HepG2 (cell line): ENCODE data around the gene NELFB. TPM values are rescaled to one million over a fixed set of nuclear protein-coding genes. Genes with fewer than 3 reads are reported as not detected.

Experiments
- ESRRA ChIP-seq: sonication (generic); formaldehyde crosslinking; IDR thresholded peaks from 2 replicates; pipeline ENCODE4 v1.5.1; 2020; ENCODE audit warnings: mild to moderate bottlenecking, low read depth, missing genetic modification reagents
- FLYWCH1 ChIP-seq: sonication (generic); formaldehyde crosslinking; IDR thresholded peaks from 2 replicates; pipeline ENCODE4 v1.8.1; 2023; ENCODE audit warnings: mild to moderate bottlenecking, missing genetic modification reagents
- RXRA ChIP-seq: sonication (generic); formaldehyde crosslinking; IDR thresholded peaks from 2 replicates; pipeline ENCODE4 v1.5.1; 2020; ENCODE audit warnings: missing genetic modification reagents
- ZC3H4 ChIP-seq: sonication (generic); formaldehyde crosslinking; IDR thresholded peaks from 2 replicates; pipeline ENCODE4 v1.4.0; 2020; ENCODE audit warnings: missing genetic modification reagents, borderline replicate concordance
- ZNF251 ChIP-seq: sonication (generic); formaldehyde crosslinking; IDR thresholded peaks from 2 replicates; pipeline ENCODE4 v1.9.0; 2021; ENCODE audit warnings: mild to moderate bottlenecking, missing genetic modification reagents
- ZNF570 ChIP-seq: sonication (generic); formaldehyde crosslinking; IDR thresholded peaks from 2 replicates; pipeline ENCODE4 v1.4.0; 2020; ENCODE audit warnings: mild to moderate bottlenecking, missing genetic modification reagents, borderline replicate concordance
- polyA plus RNA-seq, 8 experiments: library from polyadenylated mRNA; depleted of rRNA in 3 of 8; stranded (reverse) in 7 of 8; unstranded in 1 of 8; fragments of >200 nt; fragmentation: Illumina TruSeq in 4 of 8; extraction: Trizol in 4 of 8; gene quantifications; 2 replicates each; pipeline versions ENCODE4 v1.2.1 to v1.2.3, GENCODE V29; 2011 to 2016; ENCODE audit warnings: low read depth in 4 of 8, missing spikeins in 1 of 8, mixed read lengths in 1 of 8; ENCODE audit not compliant: insufficient read depth in 1 of 8
- total RNA-seq, 5 experiments: library from RNA; depleted of rRNA; stranded (reverse); fragments of >200 nt; fragmentation: Illumina TruSeq; extraction: Trizol; gene quantifications; 2 replicates each; pipeline ENCODE4 v1.2.3, GENCODE V29; 2016; ENCODE audit warnings: low read depth in 1 of 5
- TF ChIP-seq, protein P1 (sequence below): sonication (generic); formaldehyde crosslinking; IDR thresholded peaks from 2 replicates; pipeline ENCODE4 v1.5.0; 2020; ENCODE audit warnings: mild to moderate bottlenecking, missing genetic modification reagents, borderline replicate concordance
- TF ChIP-seq, protein P2 (sequence below): sonication (generic); formaldehyde crosslinking; IDR thresholded peaks from 2 replicates; pipeline ENCODE4 v1.5.0; 2020; ENCODE audit warnings: missing genetic modification reagents
- TF ChIP-seq, protein P3 (sequence below): sonication (generic); formaldehyde crosslinking; IDR thresholded peaks from 2 replicates; pipeline ENCODE4 v1.4.0; 2020; ENCODE audit warnings: missing genetic modification reagents
- TF ChIP-seq, protein P4 (sequence below): sonication (generic); formaldehyde crosslinking; IDR thresholded peaks from 2 replicates; pipeline ENCODE4 v1.4.0; 2020; ENCODE audit warnings: missing genetic modification reagents

Gene NELFB
- total and polyA plus RNA-seq, 2 of the 13 experiments (the other 11 are each of a cell fraction or from before 2014, with no cell fraction given) = 26.5 to 45.8 TPM

DNA sequence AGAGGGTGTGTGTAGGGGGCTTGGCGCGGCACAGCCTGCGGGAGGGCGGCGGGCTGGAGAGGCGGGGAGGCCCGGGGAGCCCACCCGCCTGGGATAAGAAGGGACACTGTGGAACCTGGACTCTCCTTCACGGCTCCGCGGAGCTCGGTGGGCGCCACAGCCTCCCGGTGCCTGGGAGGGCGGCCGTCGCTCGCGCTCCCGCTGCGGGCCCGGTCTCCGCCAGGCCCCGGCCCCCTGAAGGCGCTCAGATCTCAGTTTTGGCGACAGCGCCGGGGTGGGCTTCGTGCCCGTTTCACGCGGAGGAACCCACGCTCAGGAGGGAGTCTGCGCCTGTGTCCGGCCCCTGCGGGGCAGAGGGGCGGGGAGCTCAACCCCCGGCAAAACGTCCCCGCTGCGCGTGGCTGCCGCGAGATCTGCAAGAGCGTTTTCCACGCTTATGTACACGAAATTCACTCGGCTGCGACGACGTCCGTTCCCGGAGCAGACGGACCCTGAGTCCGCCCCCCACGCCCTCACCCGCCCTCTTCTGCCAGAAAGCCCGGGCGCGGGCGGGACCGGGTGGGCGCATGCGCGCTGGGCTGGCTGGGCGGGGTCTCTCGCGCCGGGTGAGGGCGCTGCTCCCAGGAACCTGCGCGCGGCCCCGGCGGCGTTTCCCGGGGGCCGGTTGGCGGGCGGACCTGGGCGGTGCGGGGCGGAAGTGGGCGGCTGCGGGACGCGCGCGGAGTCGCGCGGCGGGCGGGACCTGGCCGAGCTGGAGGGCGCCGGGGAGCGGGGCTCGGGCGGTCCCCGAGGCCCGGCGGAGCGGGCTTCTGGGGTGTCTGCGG is at the start of gene NELFB (continued):
- TF ChIP-seq, protein P1, sequence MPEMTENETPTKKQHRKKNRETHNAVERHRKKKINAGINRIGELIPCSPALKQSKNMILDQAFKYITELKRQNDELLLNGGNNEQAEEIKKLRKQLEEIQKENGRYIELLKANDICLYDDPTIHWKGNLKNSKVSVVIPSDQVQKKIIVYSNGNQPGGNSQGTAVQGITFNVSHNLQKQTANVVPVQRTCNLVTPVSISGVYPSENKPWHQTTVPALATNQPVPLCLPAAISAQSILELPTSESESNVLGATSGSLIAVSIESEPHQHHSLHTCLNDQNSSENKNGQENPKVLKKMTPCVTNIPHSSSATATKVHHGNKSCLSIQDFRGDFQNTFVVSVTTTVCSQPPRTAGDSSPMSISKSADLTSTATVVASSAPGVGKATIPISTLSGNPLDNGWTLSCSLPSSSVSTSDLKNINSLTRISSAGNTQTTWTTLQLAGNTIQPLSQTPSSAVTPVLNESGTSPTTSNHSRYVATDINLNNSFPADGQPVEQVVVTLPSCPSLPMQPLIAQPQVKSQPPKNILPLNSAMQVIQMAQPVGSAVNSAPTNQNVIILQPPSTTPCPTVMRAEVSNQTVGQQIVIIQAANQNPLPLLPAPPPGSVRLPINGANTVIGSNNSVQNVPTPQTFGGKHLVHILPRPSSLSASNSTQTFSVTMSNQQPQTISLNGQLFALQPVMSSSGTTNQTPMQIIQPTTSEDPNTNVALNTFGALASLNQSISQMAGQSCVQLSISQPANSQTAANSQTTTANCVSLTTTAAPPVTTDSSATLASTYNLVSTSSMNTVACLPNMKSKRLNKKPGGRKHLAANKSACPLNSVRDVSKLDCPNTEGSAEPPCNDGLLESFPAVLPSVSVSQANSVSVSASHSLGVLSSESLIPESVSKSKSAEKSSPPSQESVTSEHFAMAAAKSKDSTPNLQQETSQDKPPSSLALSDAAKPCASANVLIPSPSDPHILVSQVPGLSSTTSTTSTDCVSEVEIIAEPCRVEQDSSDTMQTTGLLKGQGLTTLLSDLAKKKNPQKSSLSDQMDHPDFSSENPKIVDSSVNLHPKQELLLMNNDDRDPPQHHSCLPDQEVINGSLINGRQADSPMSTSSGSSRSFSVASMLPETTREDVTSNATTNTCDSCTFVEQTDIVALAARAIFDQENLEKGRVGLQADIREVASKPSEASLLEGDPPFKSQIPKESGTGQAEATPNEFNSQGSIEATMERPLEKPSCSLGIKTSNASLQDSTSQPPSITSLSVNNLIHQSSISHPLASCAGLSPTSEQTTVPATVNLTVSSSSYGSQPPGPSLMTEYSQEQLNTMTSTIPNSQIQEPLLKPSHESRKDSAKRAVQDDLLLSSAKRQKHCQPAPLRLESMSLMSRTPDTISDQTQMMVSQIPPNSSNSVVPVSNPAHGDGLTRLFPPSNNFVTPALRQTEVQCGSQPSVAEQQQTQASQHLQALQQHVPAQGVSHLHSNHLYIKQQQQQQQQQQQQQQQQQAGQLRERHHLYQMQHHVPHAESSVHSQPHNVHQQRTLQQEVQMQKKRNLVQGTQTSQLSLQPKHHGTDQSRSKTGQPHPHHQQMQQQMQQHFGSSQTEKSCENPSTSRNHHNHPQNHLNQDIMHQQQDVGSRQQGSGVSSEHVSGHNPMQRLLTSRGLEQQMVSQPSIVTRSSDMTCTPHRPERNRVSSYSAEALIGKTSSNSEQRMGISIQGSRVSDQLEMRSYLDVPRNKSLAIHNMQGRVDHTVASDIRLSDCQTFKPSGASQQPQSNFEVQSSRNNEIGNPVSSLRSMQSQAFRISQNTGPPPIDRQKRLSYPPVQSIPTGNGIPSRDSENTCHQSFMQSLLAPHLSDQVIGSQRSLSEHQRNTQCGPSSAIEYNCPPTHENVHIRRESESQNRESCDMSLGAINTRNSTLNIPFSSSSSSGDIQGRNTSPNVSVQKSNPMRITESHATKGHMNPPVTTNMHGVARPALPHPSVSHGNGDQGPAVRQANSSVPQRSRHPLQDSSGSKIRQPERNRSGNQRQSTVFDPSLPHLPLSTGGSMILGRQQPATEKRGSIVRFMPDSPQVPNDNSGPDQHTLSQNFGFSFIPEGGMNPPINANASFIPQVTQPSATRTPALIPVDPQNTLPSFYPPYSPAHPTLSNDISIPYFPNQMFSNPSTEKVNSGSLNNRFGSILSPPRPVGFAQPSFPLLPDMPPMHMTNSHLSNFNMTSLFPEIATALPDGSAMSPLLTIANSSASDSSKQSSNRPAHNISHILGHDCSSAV (CRISPR knock-in tag) = no peak
- no peak for TF ChIP-seq ZNF251
- TF ChIP-seq FLYWCH1 (CRISPR knock-in tag) = no peak
- TF ChIP-seq, protein P2, sequence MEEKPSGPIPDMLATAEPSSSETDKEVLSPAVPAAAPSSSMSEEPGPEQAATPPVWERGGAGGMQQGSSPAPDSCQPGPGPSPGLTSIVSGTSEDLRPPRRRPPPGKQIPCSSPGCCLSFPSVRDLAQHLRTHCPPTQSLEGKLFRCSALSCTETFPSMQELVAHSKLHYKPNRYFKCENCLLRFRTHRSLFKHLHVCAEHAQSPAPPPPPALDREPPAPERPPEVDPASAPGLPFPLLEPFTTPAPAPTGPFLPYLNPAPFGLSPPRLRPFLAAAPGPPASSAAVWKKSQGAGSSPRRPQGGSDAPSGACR = no peak
- TF ChIP-seq RXRA = peak; percentile 11; the same call in 1 of the 2 replicates
- TF ChIP-seq ESRRA (CRISPR knock-in tag) = peak; percentile 61; the same call in 1 of the 2 replicates
- TF ChIP-seq, protein P3, sequence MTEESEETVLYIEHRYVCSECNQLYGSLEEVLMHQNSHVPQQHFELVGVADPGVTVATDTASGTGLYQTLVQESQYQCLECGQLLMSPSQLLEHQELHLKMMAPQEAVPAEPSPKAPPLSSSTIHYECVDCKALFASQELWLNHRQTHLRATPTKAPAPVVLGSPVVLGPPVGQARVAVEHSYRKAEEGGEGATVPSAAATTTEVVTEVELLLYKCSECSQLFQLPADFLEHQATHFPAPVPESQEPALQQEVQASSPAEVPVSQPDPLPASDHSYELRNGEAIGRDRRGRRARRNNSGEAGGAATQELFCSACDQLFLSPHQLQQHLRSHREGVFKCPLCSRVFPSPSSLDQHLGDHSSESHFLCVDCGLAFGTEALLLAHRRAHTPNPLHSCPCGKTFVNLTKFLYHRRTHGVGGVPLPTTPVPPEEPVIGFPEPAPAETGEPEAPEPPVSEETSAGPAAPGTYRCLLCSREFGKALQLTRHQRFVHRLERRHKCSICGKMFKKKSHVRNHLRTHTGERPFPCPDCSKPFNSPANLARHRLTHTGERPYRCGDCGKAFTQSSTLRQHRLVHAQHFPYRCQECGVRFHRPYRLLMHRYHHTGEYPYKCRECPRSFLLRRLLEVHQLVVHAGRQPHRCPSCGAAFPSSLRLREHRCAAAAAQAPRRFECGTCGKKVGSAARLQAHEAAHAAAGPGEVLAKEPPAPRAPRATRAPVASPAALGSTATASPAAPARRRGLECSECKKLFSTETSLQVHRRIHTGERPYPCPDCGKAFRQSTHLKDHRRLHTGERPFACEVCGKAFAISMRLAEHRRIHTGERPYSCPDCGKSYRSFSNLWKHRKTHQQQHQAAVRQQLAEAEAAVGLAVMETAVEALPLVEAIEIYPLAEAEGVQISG (CRISPR knock-in tag) = peak; percentile 94
- TF ChIP-seq, protein P4, sequence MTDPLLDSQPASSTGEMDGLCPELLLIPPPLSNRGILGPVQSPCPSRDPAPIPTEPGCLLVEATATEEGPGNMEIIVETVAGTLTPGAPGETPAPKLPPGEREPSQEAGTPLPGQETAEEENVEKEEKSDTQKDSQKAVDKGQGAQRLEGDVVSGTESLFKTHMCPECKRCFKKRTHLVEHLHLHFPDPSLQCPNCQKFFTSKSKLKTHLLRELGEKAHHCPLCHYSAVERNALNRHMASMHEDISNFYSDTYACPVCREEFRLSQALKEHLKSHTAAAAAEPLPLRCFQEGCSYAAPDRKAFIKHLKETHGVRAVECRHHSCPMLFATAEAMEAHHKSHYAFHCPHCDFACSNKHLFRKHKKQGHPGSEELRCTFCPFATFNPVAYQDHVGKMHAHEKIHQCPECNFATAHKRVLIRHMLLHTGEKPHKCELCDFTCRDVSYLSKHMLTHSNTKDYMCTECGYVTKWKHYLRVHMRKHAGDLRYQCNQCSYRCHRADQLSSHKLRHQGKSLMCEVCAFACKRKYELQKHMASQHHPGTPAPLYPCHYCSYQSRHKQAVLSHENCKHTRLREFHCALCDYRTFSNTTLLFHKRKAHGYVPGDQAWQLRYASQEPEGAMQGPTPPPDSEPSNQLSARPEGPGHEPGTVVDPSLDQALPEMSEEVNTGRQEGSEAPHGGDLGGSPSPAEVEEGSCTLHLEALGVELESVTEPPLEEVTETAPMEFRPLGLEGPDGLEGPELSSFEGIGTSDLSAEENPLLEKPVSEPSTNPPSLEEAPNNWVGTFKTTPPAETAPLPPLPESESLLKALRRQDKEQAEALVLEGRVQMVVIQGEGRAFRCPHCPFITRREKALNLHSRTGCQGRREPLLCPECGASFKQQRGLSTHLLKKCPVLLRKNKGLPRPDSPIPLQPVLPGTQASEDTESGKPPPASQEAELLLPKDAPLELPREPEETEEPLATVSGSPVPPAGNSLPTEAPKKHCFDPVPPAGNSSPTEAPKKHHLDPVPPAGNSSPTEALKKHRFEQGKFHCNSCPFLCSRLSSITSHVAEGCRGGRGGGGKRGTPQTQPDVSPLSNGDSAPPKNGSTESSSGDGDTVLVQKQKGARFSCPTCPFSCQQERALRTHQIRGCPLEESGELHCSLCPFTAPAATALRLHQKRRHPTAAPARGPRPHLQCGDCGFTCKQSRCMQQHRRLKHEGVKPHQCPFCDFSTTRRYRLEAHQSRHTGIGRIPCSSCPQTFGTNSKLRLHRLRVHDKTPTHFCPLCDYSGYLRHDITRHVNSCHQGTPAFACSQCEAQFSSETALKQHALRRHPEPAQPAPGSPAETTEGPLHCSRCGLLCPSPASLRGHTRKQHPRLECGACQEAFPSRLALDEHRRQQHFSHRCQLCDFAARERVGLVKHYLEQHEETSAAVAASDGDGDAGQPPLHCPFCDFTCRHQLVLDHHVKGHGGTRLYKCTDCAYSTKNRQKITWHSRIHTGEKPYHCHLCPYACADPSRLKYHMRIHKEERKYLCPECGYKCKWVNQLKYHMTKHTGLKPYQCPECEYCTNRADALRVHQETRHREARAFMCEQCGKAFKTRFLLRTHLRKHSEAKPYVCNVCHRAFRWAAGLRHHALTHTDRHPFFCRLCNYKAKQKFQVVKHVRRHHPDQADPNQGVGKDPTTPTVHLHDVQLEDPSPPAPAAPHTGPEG (CRISPR knock-in tag) = peak; percentile 49; the same call in 1 of the 2 replicates
- TF ChIP-seq ZC3H4 = no peak
- TF ChIP-seq ZNF570 (CRISPR knock-in tag) = no peak
